ENCODE measurements around the gene SFXN1.

- TF ChIP-seq CTCF (conservative IDR thresholded peaks at IDR 0.05; ENCODE audit: low read length) (no peak), EZH2phosphoT487 (IDR thresholded peaks at IDR 0.05; ENCODE audit: borderline replicate concordance) (no peak)
Observed at GRCh38 chr5:175467983-175468690, 10.2 kb upstream of the SFXN1 start.

All from Loucy (cell line).